ENCODE measurements around the gene PRICKLE2. TPM values are rescaled to one million over a fixed set of nuclear protein-coding genes. Genes with fewer than 3 reads are reported as not detected.

Gene PRICKLE2
- total and polyA plus RNA-seq, 10 of the 15 experiments (the other 5 are each of a cell fraction or from before 2014, with no cell fraction given), result 0.11 to 2.6 (median 0.69) TPM

GRCh38 chr3:64173563-64173962 is 51.7 kb downstream of the PRICKLE2 start:
- RAD21 ChIA-PET (ENCODE audit: unreplicated experiment), result interaction anchor here (1.8 kb wide), 1 partner anchor 10 kb away, joined by 6 read pairs; no protein-coding TSS in a partner anchor
- no peak overlapping the region for H3K4me3 ChIP-seq
- no peaks in the 10 kb centered on the region for H3K36me3 ChIP-seq (ENCODE audit: control insufficient read depth in 2 of 2, insufficient read depth in 2 of 2, low read length in 1 of 2)
- no peak overlapping the region for H3K4me2 ChIP-seq (ENCODE audit: control insufficient read depth, insufficient read depth)
- in situ Hi-C loops (cut with MboI) (no loop called here), intact Hi-C loops (cut with micrococcal nuclease; ENCODE audit: unreplicated experiment) (no loop called here)
- POLR2A ChIA-PET, result interaction anchor here (0.9 kb wide), 1 partner anchor 43 kb away, joined by 3 read pairs; no protein-coding TSS in a partner anchor
- no peak overlapping the region for H3K27ac ChIP-seq (ENCODE audit: control insufficient read depth, insufficient read depth)
- H3K4me1 ChIP-seq (ENCODE audit: control insufficient read depth, insufficient read depth, low read length), result no peaks in the 10 kb centered on the region
- SMC1A ChIA-PET (ENCODE audit: uncharacterized antibody, unreplicated experiment), result interaction anchor here (0.8 to 2.2 kb wide), 9 partner anchors 11 to 51 kb away, joined by 3 to 8 read pairs (median 3); no protein-coding TSS in a partner anchor
- no peaks in the 10 kb centered on the region for H3K79me2 ChIP-seq (ENCODE audit: control insufficient read depth, insufficient read depth, low read length)
- H3K9me3 ChIP-seq (replicated peaks; ENCODE audit: control insufficient read depth, insufficient read depth, low read length), result no peaks in the 10 kb centered on the region; the same call in 2 of the 3 replicates
- FAIRE-seq (no peak), DNase-seq (ENCODE audit: low read depth, low spot score) (no peak), ATAC-seq (no peak)
- no peak overlapping the region for H2AFZ ChIP-seq (ENCODE audit: control insufficient read depth, low read depth, low read length)
- H3K9ac ChIP-seq (ENCODE audit: control insufficient read depth, insufficient read depth, low read length), result no peak overlapping the region
- BruUV-seq (replicated peaks), result no TSS peak
- CTCF ChIA-PET, result interaction anchor here (1.0 to 1.9 kb wide), 3 partner anchors 11 to 22 kb away, joined by 3 to 8 read pairs (median 3); no protein-coding TSS in a partner anchor
- H4K20me1 ChIP-seq (ENCODE audit: control insufficient read depth, insufficient read depth), result no peaks in the 10 kb centered on the region
- WGBS (ENCODE audit: insufficient coverage, insufficient replicate concordance, low lambda C conversion rate, missing lambda C conversion rate), result 48% methylated on average over 5 of the region's 5 CpGs
- TF ChIP-seq CBFB (IDR thresholded peaks at IDR 0.05; ENCODE audit: low read depth) (no peak), HCFC1 (IDR thresholded peaks at IDR 0.05; ENCODE audit: low read length) (no peak), E2F8 (IDR thresholded peaks at IDR 0.05; ENCODE audit: low read depth, partially characterized antibody) (no peak), HDAC6 (IDR thresholded peaks at IDR 0.05; ENCODE audit: unreplicated experiment) (no peak), CHD4 (IDR thresholded peaks at IDR 0.05) (no peak), KDM1A (IDR thresholded peaks at IDR 0.05; ENCODE audit: borderline replicate concordance) (no peak)
- H3K27me3 ChIP-seq (replicated peaks in 1 of 2; ENCODE audit: control insufficient read depth in 2 of 2, insufficient read depth in 2 of 2, low read length in 1 of 2), result no peaks in the 10 kb centered on the region

Measured in GM12878 (cell line).